ENCODE data around the gene CFAP119. TPM values are rescaled to one million over a fixed set of nuclear protein-coding genes. Genes with fewer than 3 reads are reported as not detected.

The CFAP119 gene
- total and polyA plus RNA-seq, 2 of the 8 experiments (the other 6 are each of a cell fraction or from before 2014, with no cell fraction given), result 5.6 to 6.0 TPM

- Histone ChIP-seq H2AK5ac (ENCODE audit: low read depth, low read length) (no peak overlapping the region), H3K9ac (replicated peaks in 1 of 4; ENCODE audit: extremely low read depth in 1 of 4, low read depth in 3 of 4, low read length in 3 of 4) (no peak overlapping the region), H3K27ac (ENCODE audit: low read depth, low read length) (no peak overlapping the region), H3K56ac (replicated peaks; ENCODE audit: insufficient read length, low read depth, low read length) (no peak overlapping the region), H2BK5ac (ENCODE audit: low read depth, low read length) (no peak overlapping the region), H2BK20ac (ENCODE audit: low read length) (no peak overlapping the region), H3K27me3 (replicated peaks in 1 of 4; ENCODE audit: control insufficient read depth in 3 of 4, extremely low read depth in 1 of 4, insufficient read depth in 3 of 4, low read length in 3 of 4) (no peaks in the 10 kb centered on the region), H3K14ac (ENCODE audit: insufficient read length) (no peak overlapping the region), H3K4me2 (ENCODE audit: insufficient read depth in 1 of 2, low read depth in 2 of 2, low read length in 2 of 2) (no peak overlapping the region), H3K36me3 (ENCODE audit: control insufficient read depth in 2 of 4, insufficient read depth in 4 of 4, low read length in 3 of 4) (peaks cover 41 to 74% (median 70%) of the 10 kb centered on the region in 4 experiments), H3K79me2 (ENCODE audit: control insufficient read depth in 1 of 2, insufficient read depth in 2 of 2, low read length in 2 of 2) (no peaks in the 10 kb centered on the region), H4K20me1 (replicated peaks in 1 of 2; ENCODE audit: control insufficient read depth in 1 of 2, insufficient read depth in 2 of 2, low read length in 2 of 2) (peaks cover 8 to 30% of the 10 kb centered on the region in 2 experiments), H2BK15ac (ENCODE audit: low read length) (no peak overlapping the region), H3K4me3 (ENCODE audit: extremely low read depth in 1 of 4, insufficient read depth in 2 of 4, low read depth in 3 of 4, low read length in 4 of 4) (no peak overlapping the region), H3K18ac (ENCODE audit: extremely low read depth, low read length) (no peak overlapping the region), H4K5ac (ENCODE audit: insufficient read length, low read depth, low read length) (no peak overlapping the region), H4K91ac (replicated peaks; ENCODE audit: insufficient read length, low read length) (no peak overlapping the region), H4K8ac (ENCODE audit: extremely low read depth, insufficient read depth, low read length) (no peak overlapping the region), H2AFZ (ENCODE audit: low read length) (no peak overlapping the region), H3K4me1 (replicated peaks in 1 of 4; ENCODE audit: control insufficient read depth in 3 of 4, insufficient read depth in 4 of 4, low read length in 3 of 4) (no peaks in the 10 kb centered on the region), H2BK12ac (ENCODE audit: low read depth, low read length) (no peak overlapping the region), H3K23ac (ENCODE audit: insufficient read length) (no peak overlapping the region), H3K4ac (replicated peaks; ENCODE audit: insufficient read length, low read depth, low read length) (no peak overlapping the region), H3K79me1 (ENCODE audit: low read depth, low read length) (peaks cover 6% of the 10 kb centered on the region; the same call in 1 of the 2 replicates), H2BK120ac (replicated peaks; ENCODE audit: low read depth, low read length) (no peak overlapping the region), H3K9me3 (ENCODE audit: insufficient read depth in 2 of 2, low read depth in 1 of 2, low read length in 1 of 2) (no peaks in the 10 kb centered on the region), H3K23me2 (ENCODE audit: low read depth, low read length) (no peaks in the 10 kb centered on the region; the same call in 1 of the 2 replicates)
- FAIRE-seq (no peak), DNase-seq (ENCODE audit: low read depth in 1 of 2, low spot score in 2 of 2) (no peak)
- 100% methylated on average over 1 of the region's 1 CpG; no CpG with 5 or more reads in 1 of the 2 experiments for WGBS, 2 experiments (ENCODE audit: extremely low coverage in 1 of 2, insufficient coverage in 1 of 2, insufficient read length in 1 of 2, insufficient replicate concordance in 2 of 2, low coverage in 1 of 2, low lambda C conversion rate in 2 of 2, missing lambda C conversion rate in 1 of 2)
- POLR2A ChIA-PET (ENCODE audit: partially characterized antibody), result interaction anchor here (1.2 to 6.8 kb wide), 7 partner anchors 11 to 54 kb away, joined by 3 to 80 read pairs (median 21); partner anchors contain the start of genes PHKG2 and SRCAP
- CTCF ChIA-PET (ENCODE audit: partially characterized antibody), result interaction anchor here (0.5 to 1.6 kb wide), 3 partner anchors 11 to 248 kb away, joined by 3 to 7 read pairs (median 3); no protein-coding TSS in a partner anchor
- TF ChIP-seq, protein P1, sequence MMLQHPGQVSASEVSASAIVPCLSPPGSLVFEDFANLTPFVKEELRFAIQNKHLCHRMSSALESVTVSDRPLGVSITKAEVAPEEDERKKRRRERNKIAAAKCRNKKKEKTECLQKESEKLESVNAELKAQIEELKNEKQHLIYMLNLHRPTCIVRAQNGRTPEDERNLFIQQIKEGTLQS (IDR thresholded peaks at IDR 0.05; ENCODE audit: insufficient read depth, low read depth, low read length), result no peak
- TF ChIP-seq HDAC2 (IDR thresholded peaks at IDR 0.05; ENCODE audit: borderline replicate concordance in 1 of 2, low read depth in 2 of 2, low read length in 2 of 2), result no peak
- TF ChIP-seq EZH2 (IDR thresholded peaks at IDR 0.05; ENCODE audit: low read depth, low read length, severe bottlenecking), result no peak
- TF ChIP-seq BRCA1 (IDR thresholded peaks at IDR 0.05; ENCODE audit: low read depth, low read length), result no peak
- TF ChIP-seq RXRA (IDR thresholded peaks at IDR 0.05; ENCODE audit: insufficient read depth, low read depth, low read length), result no peak
These were observed 40.3 kb downstream of the CFAP119 start for GRCh38 chr16:30721606-30722005.

Measured in H1 (cell line).